CD14-positive monocyte (primary cell): Measurements from ENCODE around the gene CPSF3. TPM values are rescaled to one million over a fixed set of nuclear protein-coding genes. Genes with fewer than 3 reads are reported as not detected.

Experiments
- DNase-seq, 3 donors: peaks; one replicate each; pipeline ENCODE4 v3.0.0-alpha.2; 2011 to 2022
- H2AFZ ChIP-seq: 2 replicates; pipeline ENCODE4 v1.6.0; 2012; ENCODE audit warnings: mild to moderate bottlenecking, low read depth, low read length, inconsistent platforms; ENCODE audit not compliant: insufficient read depth, poor library complexity, severe bottlenecking
- H3K27ac ChIP-seq, 2 donors: 1 replicate in 1 of 2; 2 replicates in 1 of 2; pipeline ENCODE4 v1.5.1; 2012 to 2013; ENCODE audit warnings: low read length in 2 of 2, control low read depth in 1 of 2, inconsistent platforms in 1 of 2, low read depth in 1 of 2, mild to moderate bottlenecking in 1 of 2
- H3K27me3 ChIP-seq, 2 donors: one replicate each; pipeline versions ENCODE4 v1.6.0 to v1.6.1; 2011 to 2013; ENCODE audit warnings: low read length in 2 of 2; ENCODE audit not compliant: control insufficient read depth in 2 of 2, insufficient read depth in 2 of 2
- H3K36me3 ChIP-seq, 2 donors: replicated peaks in 1 of 2; 1 replicate in 1 of 2; 2 replicates in 1 of 2; pipeline versions ENCODE4 v1.5.1 to v1.6.1; 2012 to 2013; ENCODE audit warnings: low read length in 2 of 2, control low read depth in 1 of 2, inconsistent platforms in 1 of 2, mild to moderate bottlenecking in 1 of 2; ENCODE audit not compliant: insufficient read depth in 2 of 2, control insufficient read depth in 1 of 2
- H3K4me1 ChIP-seq, 2 donors: 1 replicate in 1 of 2; 2 replicates in 1 of 2; pipeline versions ENCODE4 v1.5.1 to v1.6.1; 2012 to 2013; ENCODE audit warnings: low read length in 2 of 2, control low read depth in 1 of 2, inconsistent platforms in 1 of 2, mild to moderate bottlenecking in 1 of 2, moderate library complexity in 1 of 2; ENCODE audit not compliant: insufficient read depth in 2 of 2, control insufficient read depth in 1 of 2
- H3K4me2 ChIP-seq: replicated peaks from 2 replicates; pipeline ENCODE3; 2012; ENCODE audit warnings: low read length, moderate library complexity, mild to moderate bottlenecking; ENCODE audit not compliant: poor library complexity, severe bottlenecking; ENCODE audit errors: extremely low read depth
- H3K4me3 ChIP-seq, 3 experiments: fragments of 200-600 bp in 1 of 3; sonication (generic) in 1 of 3; replicated peaks in 1 of 3; 1 replicate in 2 of 3; 2 replicates in 1 of 3; pipeline ENCODE4 v1.5.1; 2011 to 2013; ENCODE audit warnings: low read length in 3 of 3, mild to moderate bottlenecking in 3 of 3, control low read depth in 2 of 3, low read depth in 2 of 3, inconsistent platforms in 1 of 3, moderate library complexity in 1 of 3
- H3K79me2 ChIP-seq: 2 replicates; pipeline ENCODE4 v1.6.0; 2012; ENCODE audit warnings: mild to moderate bottlenecking, control low read depth, inconsistent platforms, low read length, moderate library complexity; ENCODE audit not compliant: insufficient read depth
- H3K9ac ChIP-seq: 2 replicates; pipeline ENCODE4 v1.6.0; 2017; ENCODE audit warnings: low read length, mild to moderate bottlenecking; ENCODE audit not compliant: insufficient read depth, poor library complexity, severe bottlenecking
- H3K9me3 ChIP-seq, 2 donors: replicated peaks in 1 of 2; 1 replicate in 1 of 2; 2 replicates in 1 of 2; pipeline versions ENCODE4 v1.5.1 to v1.6.1; 2012 to 2013; ENCODE audit warnings: low read length in 2 of 2, control low read depth in 1 of 2; ENCODE audit not compliant: control insufficient read depth in 1 of 2, insufficient read depth in 1 of 2
- H4K20me1 ChIP-seq: 2 replicates; pipeline ENCODE4 v1.6.0; 2012; ENCODE audit warnings: mild to moderate bottlenecking, low read length, control low read depth, moderate library complexity; ENCODE audit not compliant: insufficient read depth
- H3K27ac Mint-ChIP-seq, 7 donors: one replicate each; pipeline ENCODE4 v1.8.0; 2020; ENCODE audit warnings: mild to moderate bottlenecking in 7 of 7, mixed read lengths in 7 of 7, moderate library complexity in 6 of 7, inconsistent platforms in 2 of 7
- H3K27me3 Mint-ChIP-seq, 3 donors: one replicate each; pipeline ENCODE4 v1.8.0; 2021 to 2022; ENCODE audit warnings: low read depth in 3 of 3, mild to moderate bottlenecking in 3 of 3, mixed read lengths in 3 of 3, moderate library complexity in 3 of 3, inconsistent platforms in 1 of 3
- H3K36me3 Mint-ChIP-seq, 2 donors: one replicate each; pipeline ENCODE4 v1.8.0; 2020; ENCODE audit warnings: mixed read lengths in 2 of 2, inconsistent platforms in 1 of 2, mild to moderate bottlenecking in 1 of 2
- H3K4me1 Mint-ChIP-seq: one replicate; pipeline ENCODE4 v1.8.0; 2020; ENCODE audit warnings: mild to moderate bottlenecking, mixed read lengths
- H3K4me3 Mint-ChIP-seq, 2 donors: one replicate each; pipeline ENCODE4 v1.8.0; 2020; ENCODE audit warnings: mild to moderate bottlenecking in 2 of 2, mixed read lengths in 2 of 2, moderate library complexity in 1 of 2
- H3K9me3 Mint-ChIP-seq, 7 donors: one replicate each; pipeline ENCODE4 v1.8.0; 2020 to 2022; ENCODE audit warnings: mixed read lengths in 7 of 7, mild to moderate bottlenecking in 6 of 7, moderate library complexity in 6 of 7, inconsistent platforms in 2 of 7
- WGBS: methylation state at CpG from one replicate; pipeline ENCODE4 v1.1.5; 2013; ENCODE audit warnings: missing lambda C conversion rate; ENCODE audit not compliant: insufficient coverage; 5-methylcytosine and 5-hydroxymethylcytosine counted together
- intact Hi-C, 2 donors: fragments of 100-400 bp; cut with micrococcal nuclease; formaldehyde crosslinking; loops; one replicate each; pipeline versions ENCODE4 v1.15.0 to v1.15.1; 2023
- polyA plus RNA-seq, 3 donors: library from polyadenylated mRNA; depleted of rRNA in 1 of 3; unstranded in 2 of 3; stranded (reverse) in 1 of 3; fragments of 300-500 nt in 2 of 3; fragments of >200 nt in 1 of 3; fragmentation: Illumina TruSeq in 2 of 3; gene quantifications; 1 replicate in 2 of 3; 2 replicates in 1 of 3; pipeline ENCODE4 v1.2.3, GENCODE V29; 2012 to 2021
- TF ChIP-seq, protein P1 (sequence below): fragments of 200-600 bp; IDR thresholded peaks from one replicate; pipeline ENCODE4 v1.8.0; 2022; ENCODE audit warnings: antibody characterized with exemption, mild to moderate bottlenecking

The CPSF3 gene
- polyA plus RNA-seq, 3 donors: 17.2 to 34.0 (median 26.6) TPM

DNA sequence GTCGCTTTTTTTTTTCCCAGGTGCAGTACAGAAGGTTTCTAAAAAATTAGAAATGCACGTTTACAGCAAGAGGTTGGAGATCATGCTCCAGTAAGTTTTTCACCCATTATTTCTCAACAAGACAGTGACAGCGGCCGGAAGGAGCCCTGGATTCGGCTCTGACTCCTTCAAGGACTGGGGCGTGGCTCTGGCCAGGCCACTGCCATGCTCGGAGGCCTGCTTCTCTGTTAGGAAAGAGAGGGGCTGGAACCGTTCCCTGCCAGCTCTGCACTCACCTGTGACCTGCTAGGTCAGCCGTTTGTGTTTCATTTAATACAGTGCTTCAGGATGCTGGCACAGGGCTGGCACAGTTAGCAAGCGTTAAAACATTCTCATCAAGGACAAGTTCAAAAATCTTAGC is 44.2 kb downstream of the CPSF3 start:
- Histone ChIP-seq H2AFZ (no peak overlapping the region), H3K4me3 (no peak overlapping the region), H3K4me1 (peaks cover 0 to 4% of the 10 kb centered on the region in 2 donors), H3K36me3 (peaks cover 29 to 63% of the 10 kb centered on the region in 2 donors), H3K9me3 (no peaks in the 10 kb centered on the region), H3K9ac (no peak overlapping the region), H3K4me2 (no peak overlapping the region), H3K79me2 (no peaks in the 10 kb centered on the region), H3K27ac (no peak overlapping the region), H3K27me3 (no peaks in the 10 kb centered on the region), H4K20me1 (no peaks in the 10 kb centered on the region)
- Mint-ChIP-seq H3K9me3 (no peaks in the 10 kb centered on the region), H3K27ac (peak overlapping the region in 1 of 7 donors; percentile 8), H3K4me3 (no peak overlapping the region), H3K27me3 (no peaks in the 10 kb centered on the region), H3K36me3 (peaks cover 50 to 72% of the 10 kb centered on the region in 2 donors), H3K4me1 (peaks cover 10% of the 10 kb centered on the region)
- TF ChIP-seq, protein P1, sequence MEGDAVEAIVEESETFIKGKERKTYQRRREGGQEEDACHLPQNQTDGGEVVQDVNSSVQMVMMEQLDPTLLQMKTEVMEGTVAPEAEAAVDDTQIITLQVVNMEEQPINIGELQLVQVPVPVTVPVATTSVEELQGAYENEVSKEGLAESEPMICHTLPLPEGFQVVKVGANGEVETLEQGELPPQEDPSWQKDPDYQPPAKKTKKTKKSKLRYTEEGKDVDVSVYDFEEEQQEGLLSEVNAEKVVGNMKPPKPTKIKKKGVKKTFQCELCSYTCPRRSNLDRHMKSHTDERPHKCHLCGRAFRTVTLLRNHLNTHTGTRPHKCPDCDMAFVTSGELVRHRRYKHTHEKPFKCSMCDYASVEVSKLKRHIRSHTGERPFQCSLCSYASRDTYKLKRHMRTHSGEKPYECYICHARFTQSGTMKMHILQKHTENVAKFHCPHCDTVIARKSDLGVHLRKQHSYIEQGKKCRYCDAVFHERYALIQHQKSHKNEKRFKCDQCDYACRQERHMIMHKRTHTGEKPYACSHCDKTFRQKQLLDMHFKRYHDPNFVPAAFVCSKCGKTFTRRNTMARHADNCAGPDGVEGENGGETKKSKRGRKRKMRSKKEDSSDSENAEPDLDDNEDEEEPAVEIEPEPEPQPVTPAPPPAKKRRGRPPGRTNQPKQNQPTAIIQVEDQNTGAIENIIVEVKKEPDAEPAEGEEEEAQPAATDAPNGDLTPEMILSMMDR: no peak
- WGBS: 96% methylated on average over 3 of the region's 10 CpGs
- no peak for DNase-seq
- intact Hi-C loops: no loop called here

DNA sequence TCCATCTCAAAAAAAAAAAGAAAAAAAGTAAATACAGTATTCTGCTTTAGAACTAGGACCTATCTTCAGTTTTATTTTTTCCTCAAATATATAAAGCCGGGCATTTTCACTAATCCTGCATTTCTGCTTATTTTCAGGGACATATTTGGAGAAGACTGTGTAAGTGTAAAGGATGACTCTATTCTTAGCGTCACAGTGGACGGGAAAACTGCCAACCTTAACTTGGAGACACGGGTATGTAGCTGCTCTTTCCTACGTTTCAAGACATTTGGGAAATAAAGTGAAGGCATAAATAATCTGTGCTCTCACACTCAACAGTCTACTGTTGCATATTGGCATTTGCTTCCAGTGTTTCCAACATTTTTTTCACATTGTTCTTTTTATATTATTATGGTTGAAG is 47.8 kb downstream of the CPSF3 start:
- Histone ChIP-seq H3K27me3 (no peaks in the 10 kb centered on the region), H2AFZ (no peak overlapping the region), H3K4me2 (no peak overlapping the region), H3K4me1 (peaks cover 22 to 29% of the 10 kb centered on the region in 2 donors), H3K36me3 (peaks cover 23 to 37% of the 10 kb centered on the region in 2 donors), H4K20me1 (peaks cover 6% of the 10 kb centered on the region), H3K9ac (no peak overlapping the region), H3K79me2 (peaks cover 15% of the 10 kb centered on the region), H3K27ac (no peak overlapping the region), H3K9me3 (no peaks in the 10 kb centered on the region), H3K4me3 (no peak overlapping the region)
- H3K4me3 Mint-ChIP-seq: no peak overlapping the region
- H3K36me3 Mint-ChIP-seq: peaks cover 34 to 54% of the 10 kb centered on the region in 2 donors
- H3K9me3 Mint-ChIP-seq: no peaks in the 10 kb centered on the region
- peaks cover 19% of the 10 kb centered on the region for H3K4me1 Mint-ChIP-seq
- no peak overlapping the region for H3K27ac Mint-ChIP-seq
- WGBS: no CpG with 5 or more reads among the region's 5 CpGs
- H3K27me3 Mint-ChIP-seq: peaks cover 0 to 2% (median 0%) of the 10 kb centered on the region in 3 donors
- intact Hi-C loops: no loop called here
- no peak for DNase-seq
- TF ChIP-seq, protein P1: no peak
